Vagina (tissue), 2 donors: ENCODE measurements around the gene TCF7. TPM values are rescaled to one million over a fixed set of nuclear protein-coding genes. Genes with fewer than 3 reads are reported as not detected.

Experiments
- DNase-seq, 2 donors: peaks; one replicate each; pipeline ENCODE4 v3.0.0-alpha.2; 2017; ENCODE audit errors: extremely low spot score in 2 of 2
- H3K27ac ChIP-seq: fragments of 200-600 bp; sonication (generic); one replicate; pipeline ENCODE4 v1.5.1; 2019
- H3K27me3 ChIP-seq: fragments of 200-600 bp; sonication (generic); one replicate; pipeline ENCODE4 v1.5.1; 2019
- H3K36me3 ChIP-seq, 2 donors: fragments of 200-600 bp; sonication (generic); one replicate each; pipeline ENCODE4 v1.5.1; 2017 to 2019
- H3K4me1 ChIP-seq: fragments of 200-600 bp; sonication (generic); one replicate; pipeline ENCODE4 v1.5.1; 2019
- H3K4me3 ChIP-seq, 2 donors: fragments of 200-600 bp; sonication (generic); 1 replicate in 1 of 2; 2 replicates in 1 of 2; pipeline ENCODE4 v1.5.1; 2016 to 2019
- H3K9me3 ChIP-seq: fragments of 200-600 bp; sonication (generic); one replicate; pipeline ENCODE4 v1.5.1; 2019
- CTCF ChIP-seq, 3 experiments: fragments of 450-650 bp in 2 of 3; fragments of 200-600 bp in 1 of 3; sonication (generic) in 1 of 3; IDR thresholded peaks; one replicate each; pipeline ENCODE4 v1.5.1; 2017 to 2019; ENCODE audit warnings: antibody characterized with exemption in 3 of 3, mild to moderate bottlenecking in 2 of 3, moderate library complexity in 2 of 3
- POLR2A ChIP-seq, 2 donors: fragments of 450-650 bp; IDR thresholded peaks; one replicate each; pipeline ENCODE4 v1.6.1; 2017; ENCODE audit warnings: antibody characterized with exemption in 2 of 2, mild to moderate bottlenecking in 2 of 2, moderate library complexity in 2 of 2
- POLR2AphosphoS5 ChIP-seq, 2 donors: sonication (generic); formaldehyde crosslinking; IDR thresholded peaks; one replicate each; pipeline ENCODE4 v1.9.0; 2017; ENCODE audit warnings: antibody characterized with exemption in 2 of 2, mild to moderate bottlenecking in 2 of 2, low read depth in 1 of 2; ENCODE audit not compliant: insufficient read depth in 1 of 2
- intact Hi-C: fragments of 100-400 bp; cut with DNase I; formaldehyde crosslinking; loops from one replicate; pipeline ENCODE4 v1.15.1; 2023
- small RNA-seq: library from RNA; depleted of rRNA; stranded (forward); fragments of <200 nt; gene quantifications from one replicate; pipeline ENCODE3, GENCODE V24; 2016
- total RNA-seq: library from RNA; depleted of rRNA; stranded (reverse); fragments of >200 nt; gene quantifications from one replicate; pipeline ENCODE4 v1.2.3, GENCODE V29; 2016

Gene TCF7
- total RNA-seq, 1 donor from 2014 or later: 1.7 TPM

GRCh38 chr5:134188092-134188491 lies 73.6 kb downstream of the TCF7 start:
- intact Hi-C loops: loop anchor here (10.0 kb wide), 1 partner anchor 397 kb away; no protein-coding TSS in a partner anchor
- no peaks in the 10 kb centered on the region for H3K9me3 ChIP-seq
- H3K4me3 ChIP-seq: no peak overlapping the region
- H3K36me3 ChIP-seq: no peaks in the 10 kb centered on the region
- no peaks in the 10 kb centered on the region for H3K4me1 ChIP-seq
- no peak for DNase-seq
- no peaks in the 10 kb centered on the region for H3K27me3 ChIP-seq
- TF ChIP-seq POLR2A (IDR thresholded peaks at IDR 0.05) (no peak), POLR2AphosphoS5 (IDR thresholded peaks at IDR 0.05; ENCODE audit: insufficient read depth in 1 of 2, low read depth in 1 of 2) (no peak), CTCF (IDR thresholded peaks at IDR 0.05) (no peak)
- H3K27ac ChIP-seq: no peak overlapping the region

GRCh38 chr5:134189031-134189430 lies 74.5 kb downstream of the TCF7 start:
- intact Hi-C loops: loop anchor here (10.0 kb wide), 1 partner anchor 396 kb away; no protein-coding TSS in a partner anchor
- no peak overlapping the region for H3K4me3 ChIP-seq
- no peaks in the 10 kb centered on the region for H3K4me1 ChIP-seq
- DNase-seq: no peak
- H3K9me3 ChIP-seq: no peaks in the 10 kb centered on the region
- H3K36me3 ChIP-seq: no peaks in the 10 kb centered on the region
- no peak for TF ChIP-seq CTCF (IDR thresholded peaks at IDR 0.05)
- TF ChIP-seq POLR2A (IDR thresholded peaks at IDR 0.05): no peak
- no peak for TF ChIP-seq POLR2AphosphoS5 (IDR thresholded peaks at IDR 0.05; ENCODE audit: insufficient read depth in 1 of 2, low read depth in 1 of 2)
- H3K27me3 ChIP-seq: no peaks in the 10 kb centered on the region
- H3K27ac ChIP-seq: no peak overlapping the region

GRCh38 chr5:134195666-134196065 lies 81.2 kb downstream of the TCF7 start:
- TF ChIP-seq POLR2AphosphoS5 (IDR thresholded peaks at IDR 0.05; ENCODE audit: insufficient read depth in 1 of 2, low read depth in 1 of 2) (no peak), CTCF (IDR thresholded peaks at IDR 0.05) (no peak), POLR2A (IDR thresholded peaks at IDR 0.05) (no peak)
- DNase-seq: no peak
- H3K27ac ChIP-seq: no peak overlapping the region
- no peaks in the 10 kb centered on the region for H3K4me1 ChIP-seq
- no peak overlapping the region for H3K4me3 ChIP-seq
- intact Hi-C loops: no loop called here
- peaks cover 0 to 48% of the 10 kb centered on the region in 2 donors for H3K36me3 ChIP-seq
- no peaks in the 10 kb centered on the region for H3K9me3 ChIP-seq
- H3K27me3 ChIP-seq: no peaks in the 10 kb centered on the region

Small RNA genes within 50 kb of the gene (small RNA-seq; reads per million reads assigned to genes)
- not detected for gene AC008608.1

Other genes starting within 250 kb of the TCF7 start
- 35.8 TPM for gene C5orf15, start 146.1 kb upstream of the TCF7 start, total RNA-seq
- gene VDAC1, start 109.7 kb upstream of the TCF7 start, total RNA-seq: 95.3 TPM
- gene SKP1, start 62.3 kb downstream of the TCF7 start, total RNA-seq: 147 TPM
- 56.2 TPM for gene PPP2CA, start 111.4 kb downstream of the TCF7 start, total RNA-seq